Measurements from ENCODE around the gene FGF6.

Gene FGF6

GRCh38 chr12:4447151-4447550 is 1.5 kb upstream of the FGF6 start:
- DNase-seq (ENCODE audit: low read depth), result no peak

GRCh38 chr12:4446335-4446734 is 720 bp upstream of the FGF6 start:
- no peak for DNase-seq (ENCODE audit: low read depth)

- no peak for DNase-seq (ENCODE audit: low read depth)
Observed at GRCh38 chr12:4444031-4444430, 1.6 kb downstream of the FGF6 start.

GRCh38 chr12:4443616-4444015 is 2.0 kb downstream of the FGF6 start:
- no peak for DNase-seq (ENCODE audit: low read depth)

GRCh38 chr12:4441355-4442335 is 4.0 kb downstream of the FGF6 start:
- no peak for DNase-seq (ENCODE audit: low read depth)

- DNase-seq (ENCODE audit: low read depth), result no peak
Observed at GRCh38 chr12:4440187-4440941, 5.3 kb downstream of the FGF6 start.

GRCh38 chr12:4439736-4440135 is 5.9 kb downstream of the FGF6 start:
- no peak for DNase-seq (ENCODE audit: low read depth)

GRCh38 chr12:4438834-4439596 is 6.6 kb downstream of the FGF6 start:
- DNase-seq (ENCODE audit: low read depth), result no peak

GRCh38 chr12:4435537-4435936 is 10.1 kb downstream of the FGF6 start:
- DNase-seq (ENCODE audit: low read depth), result no peak

GRCh38 chr12:4434706-4435425 is 10.7 kb downstream of the FGF6 start:
- no peak for DNase-seq (ENCODE audit: low read depth)

GRCh38 chr12:4434301-4434700 is 11.3 kb downstream of the FGF6 start:
- no peak for DNase-seq (ENCODE audit: low read depth)

- no peak for DNase-seq (ENCODE audit: low read depth)
Observed at GRCh38 chr12:4433745-4434058, 11.9 kb downstream of the FGF6 start.

GRCh38 chr12:4432878-4433744 is 12.5 kb downstream of the FGF6 start:
- DNase-seq (ENCODE audit: low read depth), result no peak

- DNase-seq (ENCODE audit: low read depth), result no peak
Observed at GRCh38 chr12:4431866-4432265, 13.7 kb downstream of the FGF6 start.

GRCh38 chr12:4431436-4431835 is 14.2 kb downstream of the FGF6 start:
- no peak for DNase-seq (ENCODE audit: low read depth)

GRCh38 chr12:4424422-4424821 is 21.2 kb downstream of the FGF6 start:
- DNase-seq (ENCODE audit: low read depth), result no peak

- DNase-seq (ENCODE audit: low read depth), result no peak
Observed at GRCh38 chr12:4423528-4424195, 22.0 kb downstream of the FGF6 start.

- DNase-seq (ENCODE audit: low read depth), result no peak
Observed at GRCh38 chr12:4422985-4423384, 22.6 kb downstream of the FGF6 start.

- DNase-seq (ENCODE audit: low read depth), result no peak
Observed at GRCh38 chr12:4421590-4422031, 24.0 kb downstream of the FGF6 start.

- DNase-seq (ENCODE audit: low read depth), result no peak
Observed at GRCh38 chr12:4420138-4420670, 25.4 kb downstream of the FGF6 start.

All from non-pigmented ciliary epithelial cell (primary cell).